Loucy (cell line): ENCODE measurements around the gene ANAPC2.

Experiments
- EZH2phosphoT487 ChIP-seq: fragments of 200-600 bp; IDR thresholded peaks from 2 replicates; pipeline ENCODE4 v1.6.1; 2018; ENCODE audit warnings: antibody characterized with exemption, mild to moderate bottlenecking, moderate library complexity, borderline replicate concordance
- TF ChIP-seq, protein P1 (sequence below): fragments of 200-600 bp; sonication (generic); conservative IDR thresholded peaks from 2 replicates; pipeline ENCODE4 v1.5.1; 2014; ENCODE audit warnings: mild to moderate bottlenecking, antibody characterized with exemption, low read length

DNA sequence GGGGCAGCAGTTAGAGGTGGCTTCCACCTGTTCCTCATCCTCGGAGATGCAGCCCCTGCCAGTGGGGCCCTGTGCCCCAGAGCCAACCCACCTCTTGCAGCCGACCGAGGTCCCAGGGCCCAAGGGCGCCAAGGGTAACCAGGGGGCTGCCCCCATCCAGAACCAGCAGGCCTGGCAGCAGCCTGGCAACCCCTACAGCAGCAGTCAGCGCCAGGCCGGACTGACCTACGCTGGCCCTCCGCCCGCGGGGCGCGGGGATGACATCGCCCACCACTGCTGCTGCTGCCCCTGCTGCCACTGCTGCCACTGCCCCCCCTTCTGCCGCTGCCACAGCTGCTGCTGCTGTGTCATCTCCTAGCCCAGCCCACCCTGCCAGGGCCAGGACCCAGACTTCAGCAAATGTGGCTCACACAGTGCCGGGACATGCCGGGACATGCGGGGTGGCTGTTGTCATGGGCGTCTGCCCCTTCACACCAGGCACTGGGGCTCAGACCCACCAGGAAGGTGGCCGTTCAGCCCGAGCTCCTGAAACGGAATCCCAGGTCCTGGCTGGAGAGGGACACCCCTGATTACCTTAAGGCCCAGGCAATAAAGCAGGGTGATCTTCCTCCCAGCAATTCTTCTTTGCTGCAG, 37.5 kb upstream of the ANAPC2 start:
- TF ChIP-seq, protein P1, sequence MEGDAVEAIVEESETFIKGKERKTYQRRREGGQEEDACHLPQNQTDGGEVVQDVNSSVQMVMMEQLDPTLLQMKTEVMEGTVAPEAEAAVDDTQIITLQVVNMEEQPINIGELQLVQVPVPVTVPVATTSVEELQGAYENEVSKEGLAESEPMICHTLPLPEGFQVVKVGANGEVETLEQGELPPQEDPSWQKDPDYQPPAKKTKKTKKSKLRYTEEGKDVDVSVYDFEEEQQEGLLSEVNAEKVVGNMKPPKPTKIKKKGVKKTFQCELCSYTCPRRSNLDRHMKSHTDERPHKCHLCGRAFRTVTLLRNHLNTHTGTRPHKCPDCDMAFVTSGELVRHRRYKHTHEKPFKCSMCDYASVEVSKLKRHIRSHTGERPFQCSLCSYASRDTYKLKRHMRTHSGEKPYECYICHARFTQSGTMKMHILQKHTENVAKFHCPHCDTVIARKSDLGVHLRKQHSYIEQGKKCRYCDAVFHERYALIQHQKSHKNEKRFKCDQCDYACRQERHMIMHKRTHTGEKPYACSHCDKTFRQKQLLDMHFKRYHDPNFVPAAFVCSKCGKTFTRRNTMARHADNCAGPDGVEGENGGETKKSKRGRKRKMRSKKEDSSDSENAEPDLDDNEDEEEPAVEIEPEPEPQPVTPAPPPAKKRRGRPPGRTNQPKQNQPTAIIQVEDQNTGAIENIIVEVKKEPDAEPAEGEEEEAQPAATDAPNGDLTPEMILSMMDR, result no peak
- TF ChIP-seq EZH2phosphoT487, result no peak
